NCI-H2107 (cell line): ENCODE results near the gene SYTL2.

Experiments used
- DNase-seq: peaks from one replicate; lab custom pipeline; 2025; lab: John Stamatoyannopoulos, UW

SYTL2 gene

GRCh38 chr11:85827748-85828639, 17.1 kb upstream of the SYTL2 start:
- no peak for DNase-seq

GRCh38 chr11:85826116-85826855, 15.3 kb upstream of the SYTL2 start:
- no peak for DNase-seq

GRCh38 chr11:85825616-85826015, 14.7 kb upstream of the SYTL2 start:
- no peak for DNase-seq

- no peak for DNase-seq
Observed at GRCh38 chr11:85823816-85824215, 12.9 kb upstream of the SYTL2 start.

- DNase-seq: no peak
Observed at GRCh38 chr11:85822814-85823213, 11.9 kb upstream of the SYTL2 start.

GRCh38 chr11:85821636-85822035, 10.7 kb upstream of the SYTL2 start:
- DNase-seq: no peak

GRCh38 chr11:85819441-85819840, 8.5 kb upstream of the SYTL2 start:
- no peak for DNase-seq

GRCh38 chr11:85815186-85815931, 4.4 kb upstream of the SYTL2 start:
- DNase-seq: no peak

- DNase-seq: no peak
Observed at GRCh38 chr11:85813721-85814120, 2.8 kb upstream of the SYTL2 start.

- no peak for DNase-seq
Observed at GRCh38 chr11:85811624-85812023, 683 bp upstream of the SYTL2 start.

GRCh38 chr11:85810521-85810870, 445 bp downstream of the SYTL2 start:
- DNase-seq: no peak

GRCh38 chr11:85809863-85810262, 1.1 kb downstream of the SYTL2 start:
- no peak for DNase-seq

GRCh38 chr11:85809191-85809590, 1.8 kb downstream of the SYTL2 start:
- DNase-seq: no peak

- no peak for DNase-seq
Observed at GRCh38 chr11:85806876-85807275, 4.1 kb downstream of the SYTL2 start.

GRCh38 chr11:85806016-85806415, 4.9 kb downstream of the SYTL2 start:
- DNase-seq: no peak

GRCh38 chr11:85805387-85805786, 5.6 kb downstream of the SYTL2 start:
- no peak for DNase-seq

GRCh38 chr11:85803920-85804319, 7.0 kb downstream of the SYTL2 start:
- no peak for DNase-seq

- no peak for DNase-seq
Observed at GRCh38 chr11:85803303-85803702, 7.6 kb downstream of the SYTL2 start.

GRCh38 chr11:85801527-85801926, 9.4 kb downstream of the SYTL2 start:
- DNase-seq: no peak

- DNase-seq: no peak
Observed at GRCh38 chr11:85800595-85801342, 10.2 kb downstream of the SYTL2 start.

GRCh38 chr11:85799142-85799541, 11.8 kb downstream of the SYTL2 start:
- no peak for DNase-seq

- DNase-seq: no peak
Observed at GRCh38 chr11:85798361-85798760, 12.6 kb downstream of the SYTL2 start.
